22Rv1 (cell line): ENCODE data around the gene MTHFD1.

Experiments used
- ZFX ChIP-seq: fragments of 450-650 bp; IDR thresholded peaks from 2 replicates; pipeline ENCODE4 v1.6.1; 2017; ENCODE audit warnings: antibody characterized with exemption, borderline replicate concordance
- TF ChIP-seq, protein P1 (sequence below): fragments of 450-650 bp; IDR thresholded peaks from 2 replicates; pipeline ENCODE4 v1.5.1; 2017; ENCODE audit warnings: mild to moderate bottlenecking

DNA sequence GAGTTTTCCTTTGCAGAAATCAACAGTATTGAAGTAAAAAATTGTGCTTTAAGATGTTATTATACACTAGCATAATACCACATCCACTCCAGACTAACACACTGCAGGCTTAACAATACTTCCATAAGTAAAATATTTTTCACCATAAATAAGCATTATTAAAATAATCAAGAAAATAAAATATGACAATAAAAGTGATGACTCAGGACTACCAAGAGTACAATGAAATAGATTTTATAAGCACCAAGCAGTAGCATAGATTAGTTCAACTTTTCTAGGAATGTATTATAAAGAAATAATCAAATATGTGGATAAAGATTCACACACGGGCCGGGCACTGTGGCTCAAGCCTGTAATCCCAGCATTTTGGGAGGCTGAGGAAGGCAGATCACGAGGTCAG lies 40.4 kb upstream of the MTHFD1 start:
- TF ChIP-seq, protein P1, sequence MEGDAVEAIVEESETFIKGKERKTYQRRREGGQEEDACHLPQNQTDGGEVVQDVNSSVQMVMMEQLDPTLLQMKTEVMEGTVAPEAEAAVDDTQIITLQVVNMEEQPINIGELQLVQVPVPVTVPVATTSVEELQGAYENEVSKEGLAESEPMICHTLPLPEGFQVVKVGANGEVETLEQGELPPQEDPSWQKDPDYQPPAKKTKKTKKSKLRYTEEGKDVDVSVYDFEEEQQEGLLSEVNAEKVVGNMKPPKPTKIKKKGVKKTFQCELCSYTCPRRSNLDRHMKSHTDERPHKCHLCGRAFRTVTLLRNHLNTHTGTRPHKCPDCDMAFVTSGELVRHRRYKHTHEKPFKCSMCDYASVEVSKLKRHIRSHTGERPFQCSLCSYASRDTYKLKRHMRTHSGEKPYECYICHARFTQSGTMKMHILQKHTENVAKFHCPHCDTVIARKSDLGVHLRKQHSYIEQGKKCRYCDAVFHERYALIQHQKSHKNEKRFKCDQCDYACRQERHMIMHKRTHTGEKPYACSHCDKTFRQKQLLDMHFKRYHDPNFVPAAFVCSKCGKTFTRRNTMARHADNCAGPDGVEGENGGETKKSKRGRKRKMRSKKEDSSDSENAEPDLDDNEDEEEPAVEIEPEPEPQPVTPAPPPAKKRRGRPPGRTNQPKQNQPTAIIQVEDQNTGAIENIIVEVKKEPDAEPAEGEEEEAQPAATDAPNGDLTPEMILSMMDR, result no peak
- no peak for TF ChIP-seq ZFX
